Esophagus muscularis mucosa (tissue), 4 donors: ENCODE data around the gene COX5B. TPM values are rescaled to one million over a fixed set of nuclear protein-coding genes. Genes with fewer than 3 reads are reported as not detected.

Experiments used
- DNase-seq: peaks from one replicate; pipeline ENCODE4 v3.0.0-alpha.2; 2017; ENCODE audit errors: extremely low spot score
- H3K27ac ChIP-seq, 4 donors: fragments of 200-600 bp; sonication (generic); replicated peaks in 1 of 4; 1 replicate in 3 of 4; 2 replicates in 1 of 4; pipeline ENCODE4 v1.5.1; 2016 to 2019; ENCODE audit warnings: mild to moderate bottlenecking in 1 of 4
- H3K27me3 ChIP-seq, 4 donors: fragments of 200-600 bp; sonication (generic); one replicate each; pipeline versions ENCODE4 v1.5.1 to v1.6.0; 2016 to 2019
- H3K36me3 ChIP-seq, 4 donors: fragments of 200-600 bp; sonication (generic); one replicate each; pipeline ENCODE4 v1.5.1; 2016 to 2019
- H3K4me1 ChIP-seq, 4 donors: fragments of 200-600 bp; sonication (generic); one replicate each; pipeline ENCODE4 v1.5.1; 2016 to 2019
- H3K4me3 ChIP-seq, 4 donors: fragments of 200-600 bp; sonication (generic); 1 replicate in 2 of 4; 2 replicates in 2 of 4; pipeline ENCODE4 v1.5.1; 2016 to 2019; ENCODE audit warnings: mild to moderate bottlenecking in 4 of 4, moderate library complexity in 1 of 4
- H3K9me3 ChIP-seq, 4 donors: fragments of 200-600 bp; sonication (generic); 1 replicate in 3 of 4; 2 replicates in 1 of 4; pipeline ENCODE4 v1.5.1; 2016 to 2019
- CTCF ChIP-seq, 3 experiments: fragments of 200-600 bp in 2 of 3; fragments of 450-650 bp in 1 of 3; sonication (generic) in 2 of 3; IDR thresholded peaks; one replicate each; pipeline ENCODE4 v1.5.1; 2017 to 2019; ENCODE audit warnings: antibody characterized with exemption in 3 of 3, mild to moderate bottlenecking in 2 of 3, moderate library complexity in 1 of 3
- EP300 ChIP-seq: sonication (generic); formaldehyde crosslinking; IDR thresholded peaks from one replicate; pipeline ENCODE4 v1.6.1; 2017; ENCODE audit warnings: antibody characterized with exemption
- POLR2A ChIP-seq: fragments of 450-650 bp; IDR thresholded peaks from one replicate; pipeline ENCODE4 v1.6.1; 2017; ENCODE audit warnings: antibody characterized with exemption, moderate library complexity, mild to moderate bottlenecking, low read depth
- POLR2AphosphoS5 ChIP-seq, 2 donors: sonication (generic); formaldehyde crosslinking; IDR thresholded peaks; one replicate each; pipeline ENCODE4 v1.6.1; 2017; ENCODE audit warnings: antibody characterized with exemption in 2 of 2
- WGBS: methylation state at CpG from one replicate; pipeline ENCODE4 v1.1.5; 2018; 5-methylcytosine and 5-hydroxymethylcytosine counted together
- intact Hi-C: fragments of 100-400 bp; cut with DNase I; formaldehyde crosslinking; loops from one replicate; pipeline ENCODE4 v1.15.1; 2023
- total RNA-seq, 4 donors: library from RNA; depleted of rRNA; stranded (reverse); fragments of >200 nt; gene quantifications; one replicate each; pipeline versions ENCODE4 v1.1.0 to v1.2.1, GENCODE V29; 2016

The COX5B gene
- total RNA-seq, 4 donors from 2014 or later: 382 to 507 (median 481) TPM

- Histone ChIP-seq H3K27me3 (no peaks in the 10 kb centered on the region), H3K9me3 (no peaks in the 10 kb centered on the region), H3K27ac (peak overlapping the region; percentile 87 to 95 (median 93)), H3K4me3 (peak overlapping the region; percentile 91 to 96 (median 92)), H3K36me3 (peaks cover 21 to 33% (median 27%) of the 10 kb centered on the region in 4 donors), H3K4me1 (peaks cover 13 to 27% (median 18%) of the 10 kb centered on the region in 4 donors)
- intact Hi-C loops: loop anchor here (2.0 to 10.0 kb wide), 2 partner anchors 20 to 50 kb away; partner anchors contain the start of gene ACTR1B
- 14% methylated on average over 18 of the region's 19 CpGs for WGBS
- peak; percentile 92 for DNase-seq
- TF ChIP-seq EP300: no peak
- no peak for TF ChIP-seq POLR2A
- TF ChIP-seq POLR2AphosphoS5 (IDR thresholded peaks at IDR 0.05): no peak
- no peak for TF ChIP-seq CTCF (IDR thresholded peaks at IDR 0.05)
Observed at GRCh38 chr2:97645112-97645694, 659 bp upstream of the COX5B start.

- TF ChIP-seq CTCF (IDR thresholded peaks at IDR 0.05) (no peak), EP300 (no peak), POLR2A (no peak), POLR2AphosphoS5 (IDR thresholded peaks at IDR 0.05) (no peak)
- intact Hi-C loops: loop anchor here (10.0 kb wide), 1 partner anchor 48 kb away; no protein-coding TSS in a partner anchor
- Histone ChIP-seq H3K36me3 (peaks cover 21 to 43% (median 29%) of the 10 kb centered on the region in 4 donors), H3K4me1 (peaks cover 13 to 27% (median 18%) of the 10 kb centered on the region in 4 donors), H3K9me3 (no peaks in the 10 kb centered on the region), H3K4me3 (peak overlapping the region; percentile 91 to 96 (median 92)), H3K27me3 (no peaks in the 10 kb centered on the region), H3K27ac (peak overlapping the region; percentile 87 to 95 (median 93))
- DNase-seq: peak; percentile 21
- WGBS: 80% methylated on average over 4 of the region's 4 CpGs
Observed at GRCh38 chr2:97646977-97647376, 1.1 kb downstream of the COX5B start.

GRCh38 chr2:97651114-97651513 lies 5.3 kb downstream of the COX5B start:
- no peak overlapping the region for H3K27ac ChIP-seq
- DNase-seq: peak; percentile 10
- no peaks in the 10 kb centered on the region for H3K27me3 ChIP-seq
- no peak for TF ChIP-seq POLR2A
- no peak for TF ChIP-seq POLR2AphosphoS5 (IDR thresholded peaks at IDR 0.05)
- no peak for TF ChIP-seq EP300
- TF ChIP-seq CTCF (IDR thresholded peaks at IDR 0.05): no peak
- no peak overlapping the region for H3K4me3 ChIP-seq
- peaks cover 0 to 8% (median 2%) of the 10 kb centered on the region in 4 donors for H3K9me3 ChIP-seq
- intact Hi-C loops: no loop called here
- H3K4me1 ChIP-seq: peaks cover 11 to 20% (median 12%) of the 10 kb centered on the region in 4 donors
- H3K36me3 ChIP-seq: peaks cover 22 to 69% (median 52%) of the 10 kb centered on the region in 4 donors
- WGBS: 84% methylated on average over 4 of the region's 4 CpGs

GRCh38 chr2:97653473-97653872 lies 7.6 kb downstream of the COX5B start:
- intact Hi-C loops: no loop called here
- Histone ChIP-seq H3K4me3 (no peak overlapping the region), H3K4me1 (no peaks in the 10 kb centered on the region), H3K27me3 (no peaks in the 10 kb centered on the region), H3K36me3 (peaks cover 27 to 79% (median 61%) of the 10 kb centered on the region in 4 donors), H3K27ac (no peak overlapping the region), H3K9me3 (peaks cover 0 to 8% (median 2%) of the 10 kb centered on the region in 4 donors)
- DNase-seq: peak; percentile 24
- no peak for TF ChIP-seq POLR2AphosphoS5 (IDR thresholded peaks at IDR 0.05)
- TF ChIP-seq CTCF (IDR thresholded peaks at IDR 0.05): no peak
- TF ChIP-seq POLR2A: no peak
- TF ChIP-seq EP300: no peak
- WGBS: 90% methylated on average over 2 of the region's 2 CpGs
